A673 (cell line): ENCODE measurements around the gene ADGRB2.

Experiments
- CTCF ChIP-seq: fragments of 300-800, 200-600 bp; sonication (generic); conservative IDR thresholded peaks from 2 replicates; pipeline ENCODE4 v1.5.1; 2017; ENCODE audit warnings: low read depth, mild to moderate bottlenecking, antibody characterized with exemption, low read length, moderate library complexity, mixed read lengths
- EZH2 ChIP-seq: fragments of 200-600 bp; sonication (generic); IDR thresholded peaks from 2 replicates; pipeline ENCODE4 v1.6.1; 2017; ENCODE audit warnings: borderline replicate concordance, low read depth, mild to moderate bottlenecking, mixed read lengths, antibody characterized with exemption, low read length; ENCODE audit not compliant: poor library complexity, severe bottlenecking

- no peak for TF ChIP-seq CTCF
- TF ChIP-seq EZH2 = no peak
Measured at GRCh38 chr1:31736675-31737074, 27.5 kb downstream of the ADGRB2 start.
